WTC11 (cell line): ENCODE data around the gene LSM7. TPM values are rescaled to one million over a fixed set of nuclear protein-coding genes. Genes with fewer than 3 reads are reported as not detected.

Experiments
- ATAC-seq: fragments of 200-7000 bp; cut with Tn5 transposase; 2 replicates; pipeline ENCODE4 v1.10.0; 2021; ENCODE audit warnings: mild to moderate bottlenecking, moderate library complexity
- CTCF ChIA-PET: fragments of 300-600 bp; sonication (Branson Sonifier 250); formaldehyde crosslinking; loops from one replicate; lab custom pipeline; 2021; ENCODE audit warnings: antibody characterized with exemption; lab: Charles Lee
- POLR2A ChIA-PET: fragments of 350-600 bp; sonication (Branson Sonifier 250); formaldehyde crosslinking; loops from one replicate; lab custom pipeline; 2021; ENCODE audit warnings: antibody characterized with exemption; lab: Charles Lee
- DNase-seq: peaks from one replicate; pipeline ENCODE4 v3.0.0; 2021; ENCODE audit warnings: low spot score
- H3K27ac Mint-ChIP-seq: 2 replicates; pipeline ENCODE4 v1.8.0; 2021; ENCODE audit warnings: mixed read lengths
- H3K27me3 Mint-ChIP-seq: 2 replicates; pipeline ENCODE4 v1.8.0; 2021; ENCODE audit warnings: low read depth, mild to moderate bottlenecking, moderate library complexity, mixed read lengths
- H3K36me3 Mint-ChIP-seq: 2 replicates; pipeline ENCODE4 v1.8.0; 2021; ENCODE audit warnings: mixed read lengths
- H3K4me1 Mint-ChIP-seq: 2 replicates; pipeline ENCODE4 v1.8.0; 2022; ENCODE audit warnings: mixed read lengths
- H3K4me3 Mint-ChIP-seq: 2 replicates; pipeline ENCODE4 v1.8.0; 2021; ENCODE audit warnings: mild to moderate bottlenecking, moderate library complexity, mixed read lengths
- H3K9me3 Mint-ChIP-seq: 2 replicates; pipeline ENCODE4 v1.8.0; 2021; ENCODE audit warnings: mixed read lengths
- ATF3 ChIP-seq: sonication (generic); formaldehyde crosslinking; conservative IDR thresholded peaks from 2 replicates; pipeline ENCODE4 v1.8.1; 2022; ENCODE audit warnings: mild to moderate bottlenecking, missing genetic modification reagents
- ATF6 ChIP-seq: sonication (generic); formaldehyde crosslinking; IDR thresholded peaks from 2 replicates; pipeline ENCODE4 v1.8.1; 2023; ENCODE audit warnings: mild to moderate bottlenecking, missing genetic modification reagents
- CBFB ChIP-seq: sonication (generic); formaldehyde crosslinking; IDR thresholded peaks from 2 replicates; pipeline ENCODE4 v1.8.1; 2022; ENCODE audit warnings: mild to moderate bottlenecking, low read depth, missing genetic modification reagents
- CDX4 ChIP-seq: fragments of 250-450 bp; sonication (Bioruptor Pico); IDR thresholded peaks from 2 replicates; pipeline ENCODE4 v1.9.0; 2021; ENCODE audit warnings: moderate library complexity, mild to moderate bottlenecking, inconsistent platforms, borderline replicate concordance
- HMGA2 ChIP-seq: fragments of 250-450 bp; sonication (Bioruptor Pico); IDR thresholded peaks from 2 replicates; pipeline ENCODE4 v1.4.0; 2021; ENCODE audit warnings: mild to moderate bottlenecking, moderate library complexity
- JAZF1 ChIP-seq: fragments of 250-450 bp; sonication (Bioruptor Pico); IDR thresholded peaks from 2 replicates; pipeline ENCODE4 v1.9.0; 2021; ENCODE audit warnings: moderate library complexity, mild to moderate bottlenecking, inconsistent platforms
- MAX ChIP-seq: sonication (generic); formaldehyde crosslinking; IDR thresholded peaks from 2 replicates; pipeline ENCODE4 v1.8.0; 2022; ENCODE audit warnings: mild to moderate bottlenecking, missing genetic modification reagents
- NFE2L1 ChIP-seq: sonication (generic); formaldehyde crosslinking; IDR thresholded peaks from 2 replicates; pipeline ENCODE4 v1.8.1; 2023; ENCODE audit warnings: missing genetic modification reagents
- OVOL2 ChIP-seq: fragments of 250-450 bp; sonication (Bioruptor Pico); IDR thresholded peaks from 2 replicates; pipeline ENCODE4 v1.9.0; 2021; ENCODE audit warnings: mild to moderate bottlenecking, borderline replicate concordance
- PRDM15 ChIP-seq: sonication (generic); formaldehyde crosslinking; IDR thresholded peaks from 2 replicates; pipeline ENCODE4 v1.8.0; 2022; ENCODE audit warnings: missing genetic modification reagents
- SOX15 ChIP-seq: fragments of 250-450 bp; sonication (Bioruptor Pico); IDR thresholded peaks from 2 replicates; pipeline ENCODE4 v1.9.0; 2021; ENCODE audit warnings: mild to moderate bottlenecking
- TEAD1 ChIP-seq: sonication (generic); formaldehyde crosslinking; IDR thresholded peaks from 2 replicates; pipeline ENCODE4 v1.8.0; 2022; ENCODE audit warnings: mild to moderate bottlenecking, missing genetic modification reagents
- ZBTB21 ChIP-seq: sonication (generic); formaldehyde crosslinking; IDR thresholded peaks from 2 replicates; pipeline ENCODE4 v1.8.1; 2023; ENCODE audit warnings: mild to moderate bottlenecking, missing genetic modification reagents, borderline replicate concordance
- ZNF138 ChIP-seq: sonication (generic); formaldehyde crosslinking; conservative IDR thresholded peaks from 2 replicates; pipeline ENCODE4 v1.8.1; 2022; ENCODE audit warnings: mild to moderate bottlenecking, moderate library complexity, missing genetic modification reagents
- ZNF263 ChIP-seq: sonication (generic); formaldehyde crosslinking; IDR thresholded peaks from 2 replicates; pipeline ENCODE4 v1.8.1; 2022; ENCODE audit warnings: low read depth, mild to moderate bottlenecking, moderate library complexity, missing genetic modification reagents
- ZNF396 ChIP-seq: fragments of 250-450 bp; sonication (Bioruptor Pico); IDR thresholded peaks from 2 replicates; pipeline ENCODE4 v1.8.0; 2021; ENCODE audit warnings: mild to moderate bottlenecking, moderate library complexity, borderline replicate concordance
- total RNA-seq: library from RNA; stranded (reverse); gene quantifications from 3 replicates; pipeline ENCODE4 v1.2.3, GENCODE V29; 2021

LSM7 gene
- total RNA-seq, 1 experiment from 2014 or later = 245 TPM

- POLR2A ChIA-PET = interaction anchor here (1.2 kb wide), 1 partner anchor 72 kb away, joined by 4 read pairs; no protein-coding TSS in a partner anchor
- H3K27me3 Mint-ChIP-seq = peaks cover 3% of the 10 kb centered on the region; the same call in 1 of the 2 replicates
Observed at GRCh38 chr19:2371656-2372055, 43.3 kb upstream of the LSM7 start.

More at GRCh38 chr19:2371656-2372055, 43.3 kb upstream of the LSM7 start:
- Mint-ChIP-seq H3K9me3 (peaks cover 12% of the 10 kb centered on the region), H3K27ac (no peak overlapping the region), H3K4me3 (no peak overlapping the region), H3K36me3 (no peaks in the 10 kb centered on the region), H3K4me1 (no peaks in the 10 kb centered on the region)
- CTCF ChIA-PET = interaction anchor here (1.4 kb wide), 1 partner anchor 21 kb away, joined by 3 read pairs; no protein-coding TSS in a partner anchor
- DNase-seq (no peak), ATAC-seq (no peak)
- TF ChIP-seq ZNF396 (CRISPR knock-in tag) (no peak), ZNF138 (no peak), ATF6 (no peak), MAX (CRISPR knock-in tag) (no peak), HMGA2 (CRISPR knock-in tag) (no peak), PRDM15 (CRISPR knock-in tag) (no peak), CDX4 (CRISPR knock-in tag) (no peak), SOX15 (CRISPR knock-in tag) (no peak), ZBTB21 (CRISPR knock-in tag) (no peak), OVOL2 (CRISPR knock-in tag) (no peak), JAZF1 (CRISPR knock-in tag) (no peak), CBFB (CRISPR knock-in tag) (no peak), NFE2L1 (CRISPR knock-in tag) (no peak), ZNF263 (no peak), TEAD1 (CRISPR knock-in tag) (no peak), ATF3 (no peak)
